Heart right ventricle (tissue), 16 donors: Measurements from ENCODE around the gene MRPS24. TPM values are rescaled to one million over a fixed set of nuclear protein-coding genes. Genes with fewer than 3 reads are reported as not detected.

ENCODE experiments used
- ATAC-seq, 8 donors: fragments of 200-7000 bp; cut with Tn5 transposase; one replicate each; pipeline ENCODE4 v1.9.1; 2020; ENCODE audit warnings: mild to moderate bottlenecking in 8 of 8, moderate library complexity in 8 of 8, moderate number of reproducible peaks in 1 of 8
- DNase-seq, 2 donors: peaks; one replicate each; pipeline ENCODE4 v3.0.0-alpha.2; 2020
- H3K27ac ChIP-seq, 10 donors: fragments of 200-600 bp; sonication (generic) in 2 of 10; one replicate each; pipeline versions ENCODE4 v1.5.0 to v1.8.0; 2020 to 2022; ENCODE audit warnings: mild to moderate bottlenecking in 3 of 10
- H3K27me3 ChIP-seq, 7 donors: fragments of 200-600 bp; one replicate each; pipeline ENCODE4 v1.8.0; 2021 to 2022; ENCODE audit warnings: mild to moderate bottlenecking in 2 of 7
- H3K36me3 ChIP-seq, 9 donors: fragments of 200-600 bp; sonication (generic) in 1 of 9; one replicate each; pipeline versions ENCODE4 v1.5.0 to v1.8.0; 2020 to 2022; ENCODE audit warnings: mild to moderate bottlenecking in 2 of 9
- H3K4me1 ChIP-seq, 9 donors: fragments of 200-600 bp; sonication (generic) in 1 of 9; one replicate each; pipeline versions ENCODE4 v1.5.0 to v1.8.0; 2020 to 2022; ENCODE audit warnings: mild to moderate bottlenecking in 4 of 9
- H3K4me3 ChIP-seq, 10 donors: fragments of 200-600 bp; sonication (generic) in 2 of 10; one replicate each; pipeline versions ENCODE4 v1.5.0 to v1.8.0; 2020 to 2022; ENCODE audit warnings: mild to moderate bottlenecking in 7 of 10, moderate library complexity in 2 of 10
- H3K9me3 ChIP-seq, 11 donors: fragments of 200-600 bp in 10 of 11; sonication (generic) in 2 of 11; one replicate each; pipeline versions ENCODE4 v1.5.0 to v1.8.0; 2013 to 2022; ENCODE audit warnings: mild to moderate bottlenecking in 2 of 11, control low read depth in 1 of 11, moderate library complexity in 1 of 11
- WGBS, 2 donors: extraction: QIAGEN DNeasy Blood & Tissue Kit; methylation state at CpG; one replicate each; pipeline ENCODE4 v1.1.7; 2013; ENCODE audit warnings: inconsistent platforms in 1 of 2; 5-methylcytosine and 5-hydroxymethylcytosine counted together
- intact Hi-C, 10 donors: fragments of 100-400 bp; cut with DNase I; formaldehyde crosslinking; loops; one replicate each; pipeline versions ENCODE4 v1.11.1 to v1.14.2; 2022
- polyA plus RNA-seq, 2 donors: library from polyadenylated mRNA; stranded (reverse); fragments of 200-250 nt; gene quantifications; one replicate each; pipeline ENCODE4 v1.2.3, GENCODE V29; 2013
- total RNA-seq, 10 donors: library from RNA; stranded (reverse); fragmentation: NEBNext Ultra II Directional in 3 of 10; extraction: Animal tissue kit (Norgen Biotek cat#: 25700) in 3 of 10; gene quantifications; one replicate each; pipeline versions ENCODE4 v1.2.1 to v1.2.4, GENCODE V29; 2021 to 2023
- TF ChIP-seq, protein P1 (sequence below), 9 donors: fragments of 200-600 bp; sonication (generic) in 2 of 9; IDR thresholded peaks; one replicate each; pipeline versions ENCODE4 v1.5.0 to v1.8.0; 2021 to 2022; ENCODE audit warnings: antibody characterized with exemption in 9 of 9, mild to moderate bottlenecking in 5 of 9, moderate library complexity in 1 of 9
- donor health status: Arrhythmogenic right ventricular cardiomyopathy.
- donor health status: ischemic (EF 13 %, LVEDD 7.1; RV severe dilation, severe dysfunction).
- donor health status: healthy with polysubstance abuse.
- donor health status: DM: no; HTN: yes; CAD: no.
- donor health status: DM: no; HTN: no; CAD: no.
- donor health status: ischemic (EF 25% LVEDD 6.9; RV normal size, moderate dysfunction).
- donor health status: ischemic (EF 25% LVEDD 5.7; RV mildly dilated, moderate dysfunction).
- donor health status: healthy.
- donor health status: DM: yes; HTN: yes; CAD: no.
- donor health status: Ischemic cardiomyopathy.
- donor health status: ischemic (EF 35%, LVEDD 5.7; RV mildly dilated, moderate dysfunction).
- donor health status: nonischemic (EF 11% LVEDD 7.7; RV severe dilation, severe dysfunction).
- donor health status: DM: yes; HTN: yes; CAD: no.
- donor health status: PGD.
- donor health status: ischemic (EF 29% LVEDD 5.4; RV normal size, mild dysfunction).
- donor health status: nonischemic (EF 23%, LVEDD 6.1; RV moderate dilation, normal function).

MRPS24 gene
- total and polyA plus RNA-seq, 12 donors, result 124 to 227 (median 157) TPM

DNA sequence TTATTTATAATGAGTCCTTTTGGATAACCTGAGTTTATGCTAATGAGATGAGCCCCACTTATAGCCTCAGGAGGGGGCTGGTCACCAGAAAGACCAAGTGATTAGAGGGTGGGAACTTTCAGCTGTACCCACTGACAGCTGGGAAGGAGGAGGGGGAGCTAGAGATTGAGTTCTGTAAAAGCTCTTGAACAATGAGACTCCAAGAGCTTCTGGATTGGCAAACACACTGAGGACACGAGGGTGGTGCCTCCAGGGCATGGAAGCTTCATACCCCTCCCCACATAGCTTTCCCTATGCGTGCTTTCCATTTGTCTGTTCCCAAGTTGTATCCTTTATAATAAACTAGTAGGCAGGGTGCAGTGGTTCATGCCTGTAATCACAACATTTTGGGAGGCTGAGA, 20.3 kb downstream of the MRPS24 start:
- Histone ChIP-seq H3K4me3 (no peak overlapping the region), H3K27me3 (peaks cover 0 to 5% (median 0%) of the 10 kb centered on the region in 7 donors), H3K9me3 (no peaks in the 10 kb centered on the region), H3K27ac (no peak overlapping the region), H3K36me3 (no peaks in the 10 kb centered on the region), H3K4me1 (no peaks in the 10 kb centered on the region)
- WGBS, 2 donors, result 63 to 69% methylated on average over 2 of the region's 2 CpGs
- intact Hi-C loops, result loop anchor here in 1 of 10 donors (10.0 kb wide), 1 partner anchor 134 kb away; no protein-coding TSS in a partner anchor
- DNase-seq (no peak), ATAC-seq (no peak)
- TF ChIP-seq, protein P1, sequence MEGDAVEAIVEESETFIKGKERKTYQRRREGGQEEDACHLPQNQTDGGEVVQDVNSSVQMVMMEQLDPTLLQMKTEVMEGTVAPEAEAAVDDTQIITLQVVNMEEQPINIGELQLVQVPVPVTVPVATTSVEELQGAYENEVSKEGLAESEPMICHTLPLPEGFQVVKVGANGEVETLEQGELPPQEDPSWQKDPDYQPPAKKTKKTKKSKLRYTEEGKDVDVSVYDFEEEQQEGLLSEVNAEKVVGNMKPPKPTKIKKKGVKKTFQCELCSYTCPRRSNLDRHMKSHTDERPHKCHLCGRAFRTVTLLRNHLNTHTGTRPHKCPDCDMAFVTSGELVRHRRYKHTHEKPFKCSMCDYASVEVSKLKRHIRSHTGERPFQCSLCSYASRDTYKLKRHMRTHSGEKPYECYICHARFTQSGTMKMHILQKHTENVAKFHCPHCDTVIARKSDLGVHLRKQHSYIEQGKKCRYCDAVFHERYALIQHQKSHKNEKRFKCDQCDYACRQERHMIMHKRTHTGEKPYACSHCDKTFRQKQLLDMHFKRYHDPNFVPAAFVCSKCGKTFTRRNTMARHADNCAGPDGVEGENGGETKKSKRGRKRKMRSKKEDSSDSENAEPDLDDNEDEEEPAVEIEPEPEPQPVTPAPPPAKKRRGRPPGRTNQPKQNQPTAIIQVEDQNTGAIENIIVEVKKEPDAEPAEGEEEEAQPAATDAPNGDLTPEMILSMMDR (IDR thresholded peaks at IDR 0.05), result no peak

- DNase-seq (no peak), ATAC-seq (no peak)
- no peaks in the 10 kb centered on the region for H3K9me3 ChIP-seq
- intact Hi-C loops, result loop anchor here in 1 of 10 donors (10.0 kb wide), 1 partner anchor 133 kb away; no protein-coding TSS in a partner anchor
- no peaks in the 10 kb centered on the region for H3K4me1 ChIP-seq
- no peak overlapping the region for H3K27ac ChIP-seq
- TF ChIP-seq, protein P1 (IDR thresholded peaks at IDR 0.05), result no peak
- H3K36me3 ChIP-seq, result no peaks in the 10 kb centered on the region
- H3K27me3 ChIP-seq, result peaks cover 0 to 20% (median 0%) of the 10 kb centered on the region in 7 donors
- WGBS, 2 donors, result 60 to 71% methylated on average over 4 of the region's 4 CpGs
- no peak overlapping the region for H3K4me3 ChIP-seq
Observed at GRCh38 chr7:43847496-43847895, 21.8 kb downstream of the MRPS24 start.

DNA sequence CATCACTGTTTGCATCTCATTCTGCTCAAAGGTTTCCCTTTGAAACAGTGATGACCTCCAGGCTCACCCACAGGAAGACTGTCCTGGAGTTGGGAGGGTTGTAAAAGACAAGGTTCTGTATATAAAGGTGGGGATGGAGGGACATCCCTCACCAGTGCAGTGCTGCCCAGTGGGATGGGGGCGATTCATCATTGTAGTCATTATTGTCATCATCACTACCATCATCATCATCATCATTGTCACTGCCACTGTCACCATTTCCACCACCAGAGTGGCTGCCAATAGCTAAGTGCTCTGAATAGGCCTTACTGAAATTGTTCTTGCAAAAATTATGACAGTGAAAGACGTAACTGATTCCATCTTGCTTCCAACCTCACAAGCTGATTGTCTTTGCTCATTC, 24.7 kb downstream of the MRPS24 start:
- Histone ChIP-seq H3K27ac (no peak overlapping the region), H3K27me3 (peaks cover 0 to 23% (median 0%) of the 10 kb centered on the region in 7 donors), H3K4me3 (no peak overlapping the region), H3K9me3 (no peaks in the 10 kb centered on the region), H3K36me3 (no peaks in the 10 kb centered on the region), H3K4me1 (no peaks in the 10 kb centered on the region)
- 81 to 82% methylated on average over 2 of the region's 2 CpGs for WGBS, 2 donors
- ATAC-seq, result no peak
- DNase-seq, result no peak
- intact Hi-C loops, result loop anchor here in 2 of 10 donors (5.0 to 10.0 kb wide), 2 partner anchors 130 to 902 kb away; no protein-coding TSS in a partner anchor
- TF ChIP-seq, protein P1 (IDR thresholded peaks at IDR 0.05), result no peak

DNA sequence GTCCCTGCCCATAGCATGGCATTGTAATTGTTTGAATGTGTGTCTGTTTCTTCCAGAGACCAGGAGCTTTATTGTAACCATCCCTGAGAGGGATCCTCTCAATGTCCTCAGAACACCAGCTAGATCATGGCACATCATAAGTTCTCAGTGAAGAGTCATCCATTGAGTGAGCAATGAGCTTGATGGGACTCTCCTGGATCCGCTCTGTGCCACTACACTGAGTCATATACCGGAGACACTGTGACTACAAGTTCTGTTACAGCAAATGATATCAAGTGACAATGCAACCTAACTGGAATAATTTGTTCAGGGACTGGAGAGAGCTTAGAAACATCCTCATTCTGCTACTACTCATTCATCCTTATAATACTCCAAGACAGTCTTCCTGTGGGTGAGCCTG, 25.1 kb downstream of the MRPS24 start:
- TF ChIP-seq, protein P1 (IDR thresholded peaks at IDR 0.05), result no peak
- Histone ChIP-seq H3K4me1 (peaks cover 0 to 2% (median 0%) of the 10 kb centered on the region in 9 donors), H3K4me3 (no peak overlapping the region), H3K36me3 (no peaks in the 10 kb centered on the region), H3K27ac (no peak overlapping the region), H3K27me3 (peaks cover 0 to 20% (median 0%) of the 10 kb centered on the region in 7 donors), H3K9me3 (no peaks in the 10 kb centered on the region)
- DNase-seq, result no peak
- no peak for ATAC-seq
- WGBS, 2 donors, result 92 to 93% methylated on average over 2 of the region's 2 CpGs
- intact Hi-C loops, result loop anchor here in 2 of 10 donors (5.0 to 10.0 kb wide), 2 partner anchors 129 to 902 kb away; no protein-coding TSS in a partner anchor
